GM12878 (cell line): ENCODE data around the gene PLEKHO1. TPM values are rescaled to one million over a fixed set of nuclear protein-coding genes. Genes with fewer than 3 reads are reported as not detected.

Source experiments
- ATF7 ChIP-seq: fragments of 450-650 bp; IDR thresholded peaks from 2 replicates; pipeline ENCODE4 v1.6.1; 2016; ENCODE audit warnings: low read depth, mild to moderate bottlenecking
- CBX3 ChIP-seq: fragments of 200-600 bp; sonication (generic); IDR thresholded peaks from 2 replicates; pipeline ENCODE4 v1.6.1; 2016; ENCODE audit warnings: low read depth, borderline replicate concordance
- CEBPB ChIP-seq, 2 experiments: fragments of 150-350 bp in 1 of 2; IDR thresholded peaks; 2 replicates each; pipeline ENCODE4 v1.6.1; 2012 to 2014; ENCODE audit warnings: low read depth in 2 of 2, low read length in 2 of 2, borderline replicate concordance in 1 of 2, inconsistent platforms in 1 of 2
- CREB1 ChIP-seq: IDR thresholded peaks from 2 replicates; pipeline ENCODE4 v1.6.1; 2012; ENCODE audit warnings: low read depth, mild to moderate bottlenecking, inconsistent platforms
- CTCF ChIP-seq, 3 experiments: IDR thresholded peaks in 2 of 3; conservative IDR thresholded peaks in 1 of 3; 2 replicates each; pipeline ENCODE4 v1.5.1; 2011; ENCODE audit warnings: low read depth in 3 of 3, low read length in 3 of 3, mild to moderate bottlenecking in 3 of 3, control low read depth in 2 of 3, moderate library complexity in 2 of 3, inconsistent platforms in 1 of 3, mixed read lengths in 1 of 3; ENCODE audit not compliant: control insufficient read depth in 2 of 3, insufficient read depth in 1 of 3; ENCODE audit errors: extremely low read depth in 1 of 3
- EED ChIP-seq: sonication (generic); IDR thresholded peaks from 2 replicates; pipeline ENCODE4 v1.6.1; 2016; ENCODE audit warnings: antibody characterized with exemption, low read depth
- FOXM1 ChIP-seq: IDR thresholded peaks from 2 replicates; pipeline ENCODE4 v1.6.1; 2012; ENCODE audit warnings: low read depth, mild to moderate bottlenecking, inconsistent platforms, low read length, moderate library complexity
- GATAD2B ChIP-seq: fragments of 450-650 bp; conservative IDR thresholded peaks from 2 replicates; pipeline ENCODE4 v1.6.1; 2017; ENCODE audit warnings: low read depth, mild to moderate bottlenecking, moderate library complexity
- HDAC2 ChIP-seq: fragments of 200-600 bp; sonication (generic); IDR thresholded peaks from 2 replicates; pipeline ENCODE4 v1.6.1; 2017
- IRF3 ChIP-seq: fragments of 450-650 bp; IDR thresholded peaks from 2 replicates; pipeline ENCODE4 v1.6.1; 2014; ENCODE audit warnings: mild to moderate bottlenecking
- IRF4 ChIP-seq: IDR thresholded peaks from 2 replicates; pipeline ENCODE4 v1.6.1; 2011; ENCODE audit warnings: low read depth, low read length
- MEF2B ChIP-seq: fragments of 450-650 bp; IDR thresholded peaks from 2 replicates; pipeline ENCODE4 v1.6.1; 2018; ENCODE audit warnings: mild to moderate bottlenecking, moderate library complexity; ENCODE audit not compliant: partially characterized antibody, poor library complexity, severe bottlenecking
- MTA3 ChIP-seq: IDR thresholded peaks from 2 replicates; pipeline ENCODE4 v1.6.1; 2012; ENCODE audit warnings: low read length, inconsistent platforms, borderline replicate concordance
- NFXL1 ChIP-seq: fragments of 450-650 bp; IDR thresholded peaks from 2 replicates; pipeline ENCODE4 v1.6.1; 2017; ENCODE audit warnings: antibody characterized with exemption, mild to moderate bottlenecking, borderline replicate concordance
- NR2F1 ChIP-seq: fragments of 450-650 bp; conservative IDR thresholded peaks from 2 replicates; pipeline ENCODE4 v1.6.1; 2017; ENCODE audit warnings: mild to moderate bottlenecking
- PAX8 ChIP-seq: fragments of 450-650 bp; IDR thresholded peaks from 2 replicates; pipeline ENCODE4 v1.6.1; 2017; ENCODE audit warnings: mild to moderate bottlenecking, moderate library complexity
- POLR2A ChIP-seq: IDR thresholded peaks from 2 replicates; pipeline ENCODE4 v1.6.1; 2011; ENCODE audit warnings: low read depth, mild to moderate bottlenecking, low read length
- RAD51 ChIP-seq: fragments of 450-650 bp; IDR thresholded peaks from 2 replicates; pipeline ENCODE4 v1.6.1; 2016; ENCODE audit warnings: moderate library complexity, mild to moderate bottlenecking, inconsistent platforms
- RCOR1 ChIP-seq: conservative IDR thresholded peaks from 2 replicates; pipeline ENCODE4 v1.6.1; 2012; ENCODE audit warnings: low read depth, low read length, improper control_type of control experiment
- SIX5 ChIP-seq: IDR thresholded peaks from 2 replicates; pipeline ENCODE4 v1.6.1; 2011; ENCODE audit warnings: mild to moderate bottlenecking, low read depth, low read length, moderate library complexity; ENCODE audit not compliant: severe bottlenecking
- SREBF2 ChIP-seq: IDR thresholded peaks from 2 replicates; pipeline ENCODE4 v1.6.1; 2012; ENCODE audit warnings: mild to moderate bottlenecking, low read length
- SRF ChIP-seq, 2 experiments: IDR thresholded peaks; 2 replicates each; pipeline ENCODE4 v1.6.1; 2011; ENCODE audit warnings: low read depth in 2 of 2, low read length in 2 of 2, mild to moderate bottlenecking in 1 of 2, moderate library complexity in 1 of 2
- STAT1 ChIP-seq: fragments of 450-650 bp; conservative IDR thresholded peaks from 2 replicates; pipeline ENCODE4 v1.6.1; 2014; ENCODE audit warnings: antibody characterized with exemption, mild to moderate bottlenecking
- STAT3 ChIP-seq: IDR thresholded peaks from 2 replicates; pipeline ENCODE4 v1.6.1; 2011; ENCODE audit warnings: low read depth, low read length, improper control_type of control experiment
- ZNF217 ChIP-seq: fragments of 450-650 bp; IDR thresholded peaks from 2 replicates; pipeline ENCODE4 v1.6.1; 2017; ENCODE audit warnings: antibody characterized with exemption, mild to moderate bottlenecking
- ZNF274 ChIP-seq: IDR thresholded peaks from one replicate; pipeline ENCODE4 v1.8.0; 2011; ENCODE audit not compliant: insufficient read length, insufficient read depth
- ZNF687 ChIP-seq: fragments of 450-650 bp; IDR thresholded peaks from 2 replicates; pipeline ENCODE4 v1.6.1; 2017; ENCODE audit warnings: mild to moderate bottlenecking, moderate library complexity
- polyA plus RNA-seq, 11 experiments: library from polyadenylated mRNA; depleted of rRNA in 4 of 11; unstranded in 6 of 11; stranded (reverse) in 5 of 11; fragments of >200 nt; fragmentation: Nextera tagmentation in 4 of 11; fragmentation: Illumina TruSeq in 1 of 11; extraction: Ambion mirVana in 4 of 11; extraction: Trizol in 1 of 11; gene quantifications; 1 replicate in 1 of 11; 2 replicates in 10 of 11; pipeline versions ENCODE4 v1.2.1 to v1.2.3, GENCODE V29; 2011 to 2016; ENCODE audit warnings: inconsistent platforms in 2 of 11, missing spikeins in 2 of 11, low read depth in 1 of 11
- total RNA-seq, 4 experiments: library from RNA; depleted of rRNA in 3 of 4; stranded (reverse); fragments of >200 nt in 3 of 4; fragmentation: Illumina TruSeq in 1 of 4; extraction: Trizol in 1 of 4; gene quantifications; 2 replicates each; pipeline versions ENCODE4 v1.2.1 to v1.2.3, GENCODE V29; 2013 to 2021

The PLEKHO1 gene
- total and polyA plus RNA-seq, 10 of the 15 experiments (the other 5 are each of a cell fraction or from before 2014, with no cell fraction given): 5.3 to 184 (median 88.8) TPM

DNA sequence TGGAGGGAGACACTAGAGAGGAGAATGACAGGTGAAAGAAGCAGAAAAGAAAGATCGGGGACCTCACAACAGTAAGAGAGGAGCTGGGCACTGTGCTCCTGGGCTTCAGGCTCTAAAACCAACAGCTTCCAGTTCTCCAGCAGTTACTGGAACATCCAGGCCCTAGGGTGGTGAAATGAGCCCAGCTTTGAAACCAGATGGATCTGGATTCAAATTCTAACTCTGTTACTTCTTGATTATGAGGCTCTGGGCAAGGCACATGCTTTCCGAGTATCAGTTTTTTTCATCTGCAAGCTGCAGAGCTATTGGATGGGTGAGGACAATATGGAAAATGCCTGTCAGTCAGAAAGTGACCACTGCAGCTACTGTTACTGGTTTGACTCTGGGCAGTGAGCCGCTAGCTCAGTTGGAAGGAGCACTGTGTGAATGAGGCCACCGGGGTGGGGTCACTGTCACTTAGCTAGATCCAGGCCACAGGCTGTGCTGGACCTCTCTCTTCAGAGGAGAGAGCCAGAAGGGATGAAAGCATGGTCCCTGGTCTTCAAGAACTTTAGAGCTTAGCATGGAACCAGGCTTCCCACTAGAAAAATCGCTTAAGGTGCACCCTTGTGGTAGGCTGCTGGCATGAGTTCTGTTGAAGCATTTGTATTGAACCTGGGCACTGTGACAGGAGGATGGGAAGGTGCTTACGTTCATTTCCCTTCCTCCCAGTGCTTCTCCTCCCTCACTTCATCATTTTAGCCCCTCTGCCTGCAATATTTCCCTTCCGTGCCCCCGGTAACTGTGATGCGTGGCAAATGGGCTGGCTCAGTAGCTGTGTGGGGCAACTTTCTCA is 12.2 kb downstream of the PLEKHO1 start (continued):
- TF ChIP-seq MTA3: no peak
- TF ChIP-seq STAT3: no peak
- no peak for TF ChIP-seq SRF (IDR thresholded peaks at IDR 0.05; ENCODE audit: low read depth in 2 of 2, low read length in 2 of 2)
- TF ChIP-seq ATF7: no peak
- no peak for TF ChIP-seq RAD51
- TF ChIP-seq MEF2B: no peak
- no peak for TF ChIP-seq RCOR1
- TF ChIP-seq POLR2A: 0 out of 2 replicates have a peak, but pooled peaks have one; percentile 29
- TF ChIP-seq CBX3: no peak
- no peak for TF ChIP-seq CREB1
- TF ChIP-seq ZNF274: no peak
- TF ChIP-seq ZNF687: peak; percentile 72
- peak; percentile 12; the same call in 1 of the 2 replicates for TF ChIP-seq GATAD2B
- TF ChIP-seq NR2F1: no peak
- TF ChIP-seq CEBPB (IDR thresholded peaks at IDR 0.05; ENCODE audit: borderline replicate concordance in 1 of 2, low read depth in 2 of 2, low read length in 2 of 2): no peak
- TF ChIP-seq HDAC2: no peak
- no peak for TF ChIP-seq NFXL1
- TF ChIP-seq IRF4: no peak
- TF ChIP-seq STAT1: no peak
- no peak for TF ChIP-seq FOXM1
- no peak for TF ChIP-seq SIX5
- TF ChIP-seq CTCF (IDR thresholded peaks at IDR 0.05 in 2 of 3, conservative IDR thresholded peaks at IDR 0.05 in 1 of 3; ENCODE audit: control insufficient read depth in 2 of 3, extremely low read depth in 1 of 3, insufficient read depth in 1 of 3, low read depth in 3 of 3, low read length in 3 of 3): peak; percentile 30 to 41 (median 33); a peak in 4 of 6 replicates
- TF ChIP-seq SREBF2: no peak
- TF ChIP-seq PAX8: no peak
- peak; percentile 21; the same call in 1 of the 2 replicates for TF ChIP-seq EED
- TF ChIP-seq ZNF217: no peak
- no peak for TF ChIP-seq IRF3
